NCI-H128 (cell line): ENCODE results near the gene SOBP.

Experiments
- DNase-seq: peaks from one replicate; lab custom pipeline; 2025; ENCODE audit not compliant: unreplicated experiment; lab: John Stamatoyannopoulos, UW

The SOBP gene

DNA sequence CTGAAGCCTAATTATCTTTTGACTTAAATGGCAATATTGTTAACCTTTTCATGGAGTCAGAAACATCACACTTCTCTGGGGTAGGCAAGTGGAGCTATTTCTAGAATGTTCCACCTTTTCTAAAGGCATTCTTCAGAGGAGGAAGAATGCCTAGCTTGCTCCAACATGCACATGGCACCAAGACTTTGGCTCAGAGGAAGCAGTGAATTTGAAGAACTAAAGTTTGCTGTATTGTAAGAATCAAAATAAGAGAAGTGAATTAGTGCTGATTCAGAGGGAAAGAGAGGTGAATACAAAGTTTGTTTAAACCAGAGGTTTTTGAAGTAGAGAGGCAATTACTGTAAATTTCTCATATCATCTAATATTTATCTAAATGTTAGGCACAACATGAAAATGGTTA lies 92.2 kb downstream of the SOBP start:
- DNase-seq: no peak

DNA sequence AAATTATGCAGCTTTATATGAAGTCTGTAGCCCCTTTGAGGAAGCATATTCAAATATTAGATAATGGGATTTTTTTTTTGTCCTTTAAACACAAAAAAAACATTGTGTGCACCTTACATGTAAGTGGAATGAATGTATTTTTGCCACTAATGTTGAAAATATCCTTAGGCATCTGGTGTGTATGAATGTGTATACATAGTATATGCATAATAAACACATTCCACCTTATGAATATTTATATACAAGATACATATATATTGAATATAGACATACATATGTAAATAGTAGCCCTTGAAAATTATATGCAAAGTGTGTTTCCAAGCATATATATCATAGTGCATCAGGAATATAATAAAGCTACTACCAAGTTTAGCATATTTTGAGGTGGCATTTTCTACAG lies 94.8 kb downstream of the SOBP start:
- DNase-seq: no peak

DNA sequence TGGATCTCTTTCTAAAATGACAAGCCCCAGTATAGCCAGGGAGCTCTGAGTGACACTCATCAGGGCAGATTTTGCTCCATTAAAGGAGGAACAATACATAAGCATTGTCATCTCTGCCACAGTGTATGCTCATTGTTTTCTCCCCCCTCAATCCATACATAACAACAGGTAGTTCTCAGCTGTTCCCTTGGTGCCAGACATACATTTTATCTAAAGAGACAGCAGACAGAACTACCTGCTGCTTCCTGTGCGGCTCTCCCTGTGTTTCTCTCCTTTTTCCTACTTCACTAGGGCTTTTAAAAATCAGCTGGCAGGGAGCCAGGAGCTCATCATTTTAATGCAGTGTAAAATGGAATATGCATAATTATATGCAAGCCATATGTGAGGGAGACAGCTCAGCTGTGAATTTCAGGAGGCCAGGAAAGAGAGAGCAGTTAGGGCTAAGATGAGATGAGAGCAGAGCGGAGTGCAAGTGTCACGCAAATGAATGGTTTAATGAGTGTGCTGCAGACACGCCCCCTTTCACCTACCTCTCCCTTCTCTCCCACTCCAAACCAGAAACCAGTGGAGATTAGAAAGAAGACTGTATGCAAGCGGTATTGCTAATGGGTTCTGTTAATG lies 96.0 kb downstream of the SOBP start:
- peak; percentile 38 for DNase-seq

DNA sequence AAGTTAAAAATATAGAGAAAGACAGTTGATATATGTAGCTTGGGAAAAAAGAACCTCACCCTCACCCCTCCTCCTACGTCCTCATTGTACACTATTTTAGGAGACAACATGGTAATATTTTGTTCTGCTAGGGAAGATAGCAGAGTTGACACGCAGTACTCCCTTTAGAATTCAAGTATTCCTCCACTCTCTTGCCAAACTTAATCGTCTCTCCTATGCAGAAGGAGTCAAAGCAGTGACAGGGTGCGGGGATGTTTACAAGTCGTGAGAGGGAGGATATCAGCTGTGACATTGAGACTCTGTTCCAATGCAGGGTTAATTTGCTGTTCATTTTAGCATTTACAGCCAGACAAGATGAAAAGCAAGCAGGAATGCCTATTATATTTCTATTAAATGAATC lies 97.5 kb downstream of the SOBP start:
- DNase-seq: no peak

DNA sequence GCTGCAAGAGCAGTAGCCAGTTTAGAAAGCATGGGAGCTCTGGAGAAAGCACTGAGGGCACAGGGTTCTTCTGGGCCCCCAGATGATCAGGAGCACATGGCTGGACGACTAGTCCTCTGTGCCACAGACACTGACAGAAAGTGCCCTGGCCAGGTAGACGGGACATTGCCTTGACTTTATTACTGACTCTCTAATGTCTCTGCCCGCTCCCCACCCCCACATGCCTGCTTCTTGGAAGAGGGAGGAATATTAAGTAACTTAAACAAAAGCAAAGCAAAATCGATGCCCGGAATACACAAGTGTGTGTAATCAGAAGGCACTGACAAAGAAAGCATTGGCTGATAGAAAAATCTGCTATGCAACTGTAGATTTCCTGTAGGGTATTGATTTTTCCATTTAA lies 99.3 kb downstream of the SOBP start:
- DNase-seq: no peak

DNA sequence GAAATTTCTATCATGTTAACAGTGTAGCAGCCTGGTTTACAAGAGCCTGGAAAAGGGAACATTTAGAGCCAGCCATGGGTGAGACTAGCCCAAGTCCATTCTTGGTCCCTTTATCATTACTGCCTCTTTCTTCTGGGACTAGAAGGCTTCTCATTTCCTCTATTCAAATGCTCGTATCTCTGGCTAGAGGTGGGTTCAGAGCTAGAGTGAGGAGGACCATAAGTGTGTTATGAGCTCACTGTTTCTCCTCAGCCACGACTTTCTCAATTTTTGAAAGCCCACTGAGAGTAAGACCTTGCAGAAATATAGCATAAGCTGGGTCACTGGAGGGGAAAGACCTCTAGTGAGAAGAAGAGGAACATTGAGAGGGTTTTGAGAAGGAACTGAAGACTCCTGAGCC lies 100.0 kb downstream of the SOBP start:
- no peak for DNase-seq

DNA sequence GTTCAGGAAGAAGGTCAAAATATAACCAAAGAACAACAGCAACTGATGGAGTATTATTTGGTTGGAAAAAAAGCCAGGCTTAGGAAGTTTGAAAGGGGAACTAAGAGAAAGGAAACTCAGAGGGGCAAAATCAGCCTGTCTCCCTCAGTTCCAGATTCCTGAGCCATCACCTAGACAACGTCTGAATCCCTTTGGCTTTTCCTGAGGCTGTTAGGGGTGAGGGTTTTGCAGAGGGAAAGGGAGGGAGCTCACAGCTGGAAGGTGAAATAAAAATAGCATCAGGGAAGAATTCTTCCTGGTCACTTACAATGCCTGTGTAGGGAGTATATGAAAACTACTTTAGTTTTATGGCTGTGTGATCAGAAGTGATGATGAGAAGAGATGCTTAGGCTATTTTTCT lies 100.5 kb downstream of the SOBP start:
- no peak for DNase-seq

DNA sequence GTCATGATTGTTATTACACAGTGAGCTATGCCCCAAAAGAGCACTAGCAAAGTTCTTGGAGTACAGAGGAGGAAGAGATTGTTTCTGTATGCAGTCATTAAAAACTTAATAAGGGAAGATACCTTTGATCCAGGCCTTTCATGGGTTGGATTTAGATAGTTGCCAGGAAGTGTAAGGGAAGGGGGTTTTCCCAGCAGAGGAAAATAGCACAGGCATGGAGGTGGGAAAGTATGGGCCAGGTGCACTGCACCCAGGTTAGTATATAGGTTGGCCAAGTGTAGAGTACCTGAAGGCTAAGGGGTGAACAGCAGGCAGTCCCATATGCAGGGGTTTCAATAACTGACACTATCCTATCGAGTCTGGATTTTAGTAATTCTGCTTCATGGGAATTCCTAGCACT lies 101.4 kb downstream of the SOBP start:
- DNase-seq: no peak

DNA sequence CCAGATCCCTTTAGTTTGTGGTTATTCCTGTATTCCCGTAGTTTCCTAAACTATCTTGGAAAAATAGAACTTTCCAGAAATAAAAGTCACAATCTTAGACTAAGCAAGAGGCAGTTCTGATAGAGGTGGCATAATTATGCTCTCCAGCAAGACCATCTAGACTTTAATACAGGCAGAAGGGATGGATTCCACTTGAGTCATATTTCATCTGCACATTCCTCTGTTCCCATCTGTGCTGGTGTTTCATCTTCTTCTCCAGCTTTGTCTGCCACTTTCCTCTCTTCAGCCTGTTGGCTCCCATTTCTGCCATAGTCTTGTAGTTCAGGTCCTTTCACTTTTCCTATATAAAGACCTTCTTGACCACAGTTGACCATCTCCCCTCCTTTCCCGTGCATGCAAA lies 102.9 kb downstream of the SOBP start:
- no peak for DNase-seq

DNA sequence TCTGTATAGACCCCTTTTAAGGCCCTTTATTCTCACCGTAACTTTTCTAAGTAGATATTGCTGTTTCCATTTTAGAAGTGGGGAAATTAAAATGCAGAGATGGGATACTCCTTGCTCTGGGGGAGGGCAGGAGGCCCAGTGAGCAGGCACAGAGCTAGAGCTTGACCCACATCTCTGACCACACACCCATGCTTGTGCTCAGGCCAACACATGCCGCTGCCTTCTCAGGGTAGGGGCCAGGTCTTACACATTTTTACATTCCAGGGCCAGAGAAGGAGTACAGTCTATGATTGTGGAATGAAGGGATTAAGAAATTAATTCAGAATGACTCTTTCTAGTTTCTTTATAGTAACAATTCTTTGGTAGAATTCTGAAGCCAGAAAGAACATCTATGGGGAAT lies 104.8 kb downstream of the SOBP start:
- DNase-seq: no peak

DNA sequence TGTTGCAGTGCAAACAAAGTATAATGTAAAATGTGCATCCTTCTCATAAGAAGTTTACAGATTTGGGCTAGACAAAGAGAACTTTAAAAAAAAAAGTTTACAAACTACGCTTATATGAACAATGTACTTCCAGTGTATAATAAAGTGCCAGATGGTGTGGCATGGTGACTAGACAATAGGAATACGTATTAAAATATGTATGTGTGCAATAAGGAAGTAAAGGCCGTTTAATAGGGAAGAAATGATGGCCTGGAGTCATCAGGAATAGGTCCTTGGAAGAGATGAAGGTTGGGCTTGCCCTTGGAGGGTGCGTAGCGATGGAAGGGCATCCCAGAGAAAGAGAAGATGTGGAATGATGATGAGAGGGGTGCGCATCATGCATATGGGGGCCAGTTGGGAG lies 108.2 kb downstream of the SOBP start:
- no peak for DNase-seq

DNA sequence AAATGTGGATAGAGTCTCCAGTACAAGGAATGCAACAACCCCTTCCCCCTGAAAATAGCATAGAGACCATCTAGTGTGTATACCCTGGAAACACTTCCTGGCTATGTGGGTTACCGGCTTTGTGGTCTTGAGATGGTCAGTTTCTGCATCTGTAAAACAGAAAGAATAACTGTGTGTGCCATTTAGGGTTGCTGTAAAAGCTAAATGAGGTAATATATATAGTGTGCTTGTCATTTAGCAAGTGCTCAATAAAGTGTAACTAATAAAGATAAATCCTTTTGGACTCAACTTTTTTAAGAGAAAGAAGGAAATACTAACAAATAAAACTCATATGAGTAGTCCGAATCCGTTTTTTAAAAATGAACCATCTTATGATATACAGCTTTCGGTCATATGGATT lies 109.1 kb downstream of the SOBP start:
- DNase-seq: no peak

DNA sequence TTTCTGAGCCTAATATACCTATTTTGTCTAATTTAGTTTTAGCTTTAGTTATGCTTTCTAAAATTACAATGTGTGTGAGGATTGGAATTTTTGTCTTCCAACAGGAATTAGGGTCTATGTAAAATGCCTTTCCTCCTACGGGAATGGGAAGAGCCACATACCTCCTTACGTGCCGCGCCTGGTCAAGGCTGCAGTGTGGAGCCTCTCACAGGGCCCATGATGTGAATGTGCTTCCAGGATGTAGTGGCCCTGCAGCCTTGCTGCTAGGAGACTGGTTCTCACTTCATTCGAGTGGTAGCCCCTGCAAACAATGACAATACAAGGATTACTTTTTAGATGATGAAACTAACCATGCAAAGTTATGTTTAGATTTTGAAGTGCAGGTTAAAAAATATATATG lies 110.2 kb downstream of the SOBP start:
- no peak for DNase-seq

DNA sequence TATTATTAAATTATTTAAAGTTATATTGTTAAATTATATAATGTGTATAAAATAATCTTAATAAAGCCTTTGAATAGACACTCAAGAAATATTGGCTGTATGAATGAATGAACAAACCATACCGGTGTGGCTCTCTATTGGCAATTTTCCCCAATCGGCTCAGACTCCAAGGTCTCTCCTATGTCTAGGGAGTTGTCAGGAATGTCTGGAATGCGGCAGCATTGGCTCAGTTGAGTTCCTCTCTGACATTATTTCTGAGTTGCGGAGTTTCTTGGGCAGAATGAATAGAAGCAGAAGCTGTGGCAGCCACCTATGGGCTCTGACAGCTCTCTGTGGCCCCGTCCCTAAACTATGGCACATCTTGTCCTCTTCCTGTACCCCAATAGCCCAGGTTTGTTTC lies 111.0 kb downstream of the SOBP start:
- DNase-seq: no peak

DNA sequence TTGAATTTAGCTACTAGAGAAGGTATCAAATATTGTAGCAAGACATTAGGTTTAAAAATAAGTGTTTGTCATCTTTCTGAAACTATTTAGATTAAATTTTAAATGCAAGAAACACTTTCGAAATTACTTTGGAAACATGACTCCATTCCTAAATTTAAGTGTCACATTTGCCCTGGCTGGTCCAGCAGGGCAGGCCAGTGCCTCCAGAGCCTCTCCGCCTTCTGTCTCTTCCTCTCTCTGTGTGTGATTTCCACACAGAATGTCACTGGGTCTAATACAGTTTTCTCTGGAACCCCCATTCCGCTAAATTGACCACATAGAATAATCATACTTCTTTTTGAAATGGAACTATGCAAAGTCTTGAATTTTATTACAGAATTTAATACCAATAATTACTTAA lies 111.5 kb downstream of the SOBP start:
- no peak for DNase-seq

DNA sequence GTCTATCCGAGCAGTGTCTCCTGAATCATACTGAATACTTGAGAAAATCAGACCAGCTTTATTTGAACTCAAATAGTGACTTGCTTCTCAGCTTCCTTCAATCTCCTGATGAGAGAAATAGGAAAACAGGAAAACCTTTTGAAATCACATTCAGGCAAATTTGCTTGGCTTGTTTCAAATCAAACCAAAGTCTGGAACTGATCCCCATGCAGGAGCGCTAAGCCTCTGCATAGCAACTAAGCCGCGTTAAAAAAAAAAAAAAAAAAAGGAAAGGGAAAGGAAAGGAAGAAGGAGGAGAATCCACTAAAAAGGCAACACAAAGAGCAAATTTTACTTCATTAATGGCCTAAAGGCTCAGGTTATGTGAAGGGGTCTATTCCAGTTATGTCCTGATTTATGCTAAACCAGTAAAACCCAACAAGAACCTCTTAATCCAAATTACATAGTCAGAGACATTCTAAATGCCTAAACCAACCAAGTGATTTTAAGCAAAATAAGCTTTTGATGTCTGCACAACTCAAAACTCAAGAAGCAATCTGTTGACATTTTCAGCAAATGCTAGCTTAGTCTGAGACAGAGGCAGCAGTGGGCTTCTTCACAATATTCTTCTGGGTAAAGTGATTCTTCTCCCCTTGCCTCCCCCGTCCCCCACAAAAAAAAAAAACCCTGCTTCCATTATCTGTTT lies 112.5 kb downstream of the SOBP start:
- no peak for DNase-seq

DNA sequence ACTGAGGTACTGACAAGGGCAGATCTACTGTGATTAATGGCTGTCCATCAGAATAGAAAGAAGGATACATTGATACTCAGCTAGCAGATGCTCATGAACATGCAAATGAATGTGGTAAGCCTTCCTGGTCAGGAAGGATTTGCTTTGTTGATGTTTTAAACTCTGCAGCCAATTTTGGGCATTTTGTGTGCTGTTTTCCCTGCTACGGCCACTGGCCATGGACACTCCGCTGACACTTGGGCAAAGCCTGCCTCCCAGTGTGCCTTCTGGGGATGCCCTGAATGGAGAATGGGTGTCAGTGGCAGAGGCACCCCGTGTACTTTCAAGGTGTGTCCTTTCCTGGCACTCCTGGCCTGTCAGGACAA lies 113.1 kb downstream of the SOBP start:
- DNase-seq: no peak

DNA sequence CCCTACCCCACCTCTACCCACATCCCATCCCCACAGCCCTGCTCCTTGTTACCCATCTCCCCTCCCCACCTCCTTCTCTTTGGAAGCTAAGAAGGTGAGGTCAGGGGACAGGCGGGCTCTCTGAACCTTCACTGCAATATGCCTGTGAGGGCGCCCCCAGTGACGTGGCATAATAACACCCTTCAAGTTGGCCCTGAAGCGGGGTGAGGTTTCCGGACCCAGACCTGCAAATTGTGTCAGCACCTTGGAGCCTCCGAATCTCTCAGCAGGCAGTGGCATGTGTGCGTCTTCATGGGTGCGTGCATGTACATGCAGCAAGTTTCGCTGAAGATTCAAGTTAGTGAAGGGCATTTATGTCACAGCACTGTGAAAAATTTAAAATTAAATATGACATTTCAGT lies 114.6 kb downstream of the SOBP start:
- no peak for DNase-seq

DNA sequence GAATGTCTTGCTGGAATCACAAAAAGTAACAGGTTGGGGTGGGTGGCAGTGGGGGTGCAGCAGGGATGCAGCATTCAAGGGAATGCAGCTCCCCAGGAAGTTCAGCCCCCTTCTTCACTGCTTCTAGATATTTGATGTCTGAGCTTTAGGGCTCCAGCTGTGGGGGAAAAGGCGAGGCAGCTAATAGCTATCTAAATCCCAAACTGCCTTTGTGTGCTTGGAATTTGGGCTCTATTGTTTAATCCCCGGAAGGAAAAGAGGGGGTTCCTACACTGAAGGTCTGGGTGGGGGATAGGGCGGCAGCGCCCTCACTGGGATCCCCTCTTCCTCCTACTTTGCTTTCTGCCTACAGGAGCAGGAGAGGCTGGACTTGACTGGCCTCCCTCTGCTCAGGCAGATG lies 116.5 kb downstream of the SOBP start:
- DNase-seq: no peak

DNA sequence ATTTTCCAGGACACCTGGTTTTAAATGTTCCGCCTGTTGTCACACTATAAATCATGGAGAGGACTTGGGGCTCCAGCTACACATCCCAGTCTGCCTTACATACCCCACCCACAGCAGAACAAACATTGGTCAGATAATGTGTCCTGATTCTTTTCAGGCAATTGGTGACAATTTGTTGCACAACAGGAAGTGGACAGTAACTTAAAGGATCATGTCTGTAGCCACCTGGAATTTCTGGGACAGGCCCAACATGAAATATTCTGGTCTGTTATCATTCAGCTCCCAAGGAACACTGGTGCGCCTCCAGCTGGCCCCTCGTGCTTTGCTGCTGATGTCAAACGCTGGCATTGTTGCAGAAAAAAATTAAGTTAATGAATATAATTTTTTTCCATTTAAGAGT lies 117.2 kb downstream of the SOBP start:
- no peak for DNase-seq

DNA sequence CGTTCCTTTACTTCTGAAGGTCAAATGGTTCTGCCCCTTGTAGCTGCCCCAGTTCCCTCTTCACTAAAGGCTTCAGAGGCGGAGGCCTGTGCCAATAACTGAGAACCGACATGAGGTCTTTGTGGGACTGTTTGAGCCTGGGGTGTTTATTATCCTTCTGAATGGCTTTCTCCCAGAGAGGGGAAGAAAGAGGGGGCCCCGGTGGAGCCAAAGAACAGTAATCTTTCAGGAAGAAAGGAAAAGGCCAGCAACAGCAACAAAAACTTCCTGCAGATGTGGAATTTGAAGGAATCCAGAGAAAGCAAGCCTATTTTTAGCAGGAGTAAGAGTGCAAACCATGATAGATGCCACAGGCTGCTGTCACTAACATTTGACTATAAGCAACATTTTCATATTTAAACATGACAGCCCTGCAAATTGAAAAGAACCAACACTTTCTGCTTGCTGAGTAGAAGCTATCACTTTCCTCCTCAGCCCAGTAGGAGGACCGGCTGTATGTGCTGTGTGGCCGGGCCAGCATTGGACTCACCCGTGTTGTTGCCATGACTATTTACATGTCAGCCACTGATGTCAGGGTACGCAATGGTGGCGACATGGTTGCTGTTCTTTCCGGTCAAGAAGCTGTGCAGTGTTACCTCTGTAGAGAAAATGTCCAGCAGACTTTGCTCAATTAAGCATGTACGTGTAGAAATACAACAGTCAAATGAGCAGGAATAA lies 121.3 kb downstream of the SOBP start:
- DNase-seq: no peak

DNA sequence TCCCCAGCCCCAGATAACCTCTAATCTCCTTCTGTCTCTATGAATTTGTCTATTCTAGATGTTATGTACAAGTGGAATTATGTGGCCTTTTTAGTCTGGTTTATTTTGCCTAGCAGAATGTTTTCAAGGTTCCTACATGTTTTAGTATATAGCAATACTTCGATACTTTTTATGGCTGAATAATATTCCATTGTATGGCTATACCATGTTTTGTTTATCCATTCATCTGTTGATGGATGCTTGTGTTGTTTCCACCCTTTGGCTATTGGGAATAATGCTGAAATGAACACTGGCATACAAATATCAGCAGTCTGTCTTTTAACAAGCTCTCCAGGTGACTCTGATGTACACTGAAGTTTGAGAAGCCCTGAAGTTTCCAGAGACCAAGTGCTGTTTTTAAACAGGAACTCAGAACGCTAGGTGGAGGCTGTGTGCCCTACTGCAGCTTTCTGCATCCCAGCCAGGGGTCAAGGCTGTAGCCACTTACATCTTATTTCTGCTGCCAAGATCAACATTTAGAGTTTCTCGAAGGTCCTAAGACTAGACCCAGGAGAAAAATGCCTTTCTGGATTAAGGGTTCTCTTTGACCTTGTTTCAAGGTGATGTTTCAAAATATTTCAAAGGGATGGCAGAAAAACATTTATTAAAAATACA lies 123.0 kb downstream of the SOBP start:
- DNase-seq: no peak
